Cardiac septum (tissue), 1 donor: ENCODE results near the gene TRPV2. TPM values are rescaled to one million over a fixed set of nuclear protein-coding genes. Genes with fewer than 3 reads are reported as not detected.

Experiments used
- DNase-seq: peaks from one replicate; pipeline ENCODE4 v3.0.0-alpha.2; 2020; ENCODE audit warnings: low spot score
- intact Hi-C: fragments of 100-400 bp; cut with DNase I; formaldehyde crosslinking; loops from one replicate; pipeline ENCODE4 v1.14.0; 2022
- total RNA-seq: library from RNA; stranded (reverse); fragmentation: NEBNext Ultra II Directional; extraction: Animal tissue kit (Norgen Biotek cat#: 25700); gene quantifications from one replicate; pipeline ENCODE4 v1.2.1, GENCODE V29; 2021
- donor health status: DM: no; HTN: no; CAD: no.

The TRPV2 gene
- total RNA-seq, 1 donor from 2014 or later = 9.1 TPM

GRCh38 chr17:16468428-16468992 lies 53.1 kb downstream of the TRPV2 start:
- intact Hi-C loops = no loop called here
- DNase-seq = no peak

- intact Hi-C loops = no loop called here
- DNase-seq = no peak
These were observed 54.9 kb downstream of the TRPV2 start for GRCh38 chr17:16470265-16470664.

- no peak for DNase-seq
- intact Hi-C loops = no loop called here
These were observed 55.9 kb downstream of the TRPV2 start for GRCh38 chr17:16471295-16471694.

GRCh38 chr17:16472539-16472938 lies 57.2 kb downstream of the TRPV2 start:
- intact Hi-C loops = no loop called here
- no peak for DNase-seq

- DNase-seq = no peak
- intact Hi-C loops = no loop called here
These were observed 58.0 kb downstream of the TRPV2 start for GRCh38 chr17:16473044-16474011.

- intact Hi-C loops = no loop called here
- no peak for DNase-seq
These were observed 58.8 kb downstream of the TRPV2 start for GRCh38 chr17:16474012-16474725.

GRCh38 chr17:16475179-16475704 lies 59.9 kb downstream of the TRPV2 start:
- intact Hi-C loops = no loop called here
- DNase-seq = no peak

- intact Hi-C loops = no loop called here
- no peak for DNase-seq
These were observed 61.9 kb downstream of the TRPV2 start for GRCh38 chr17:16477255-16477654.

- DNase-seq = no peak
- intact Hi-C loops = no loop called here
These were observed 62.3 kb downstream of the TRPV2 start for GRCh38 chr17:16477666-16478065.

GRCh38 chr17:16478649-16479048 lies 63.3 kb downstream of the TRPV2 start:
- intact Hi-C loops = no loop called here
- DNase-seq = no peak

- DNase-seq = no peak
- intact Hi-C loops = no loop called here
These were observed 63.9 kb downstream of the TRPV2 start for GRCh38 chr17:16479264-16479663.

GRCh38 chr17:16480995-16481394 lies 65.6 kb downstream of the TRPV2 start:
- intact Hi-C loops = no loop called here
- DNase-seq = no peak

GRCh38 chr17:16482253-16482652 lies 66.9 kb downstream of the TRPV2 start:
- DNase-seq = no peak
- intact Hi-C loops = no loop called here

- intact Hi-C loops = no loop called here
- DNase-seq = no peak
These were observed 67.8 kb downstream of the TRPV2 start for GRCh38 chr17:16483021-16483645.

- intact Hi-C loops = no loop called here
- no peak for DNase-seq
These were observed 69.2 kb downstream of the TRPV2 start for GRCh38 chr17:16484445-16485175.
